Mammary microvascular endothelial cell (primary cell): ENCODE measurements around the gene TBC1D1. TPM values are rescaled to one million over a fixed set of nuclear protein-coding genes. Genes with fewer than 3 reads are reported as not detected.

Experiments
- total RNA-seq: library from RNA; depleted of rRNA; stranded (reverse); fragments of >200 nt; gene quantifications from 2 replicates; pipeline ENCODE4 v1.2.3, GENCODE V29; 2015

The TBC1D1 gene, protein sequence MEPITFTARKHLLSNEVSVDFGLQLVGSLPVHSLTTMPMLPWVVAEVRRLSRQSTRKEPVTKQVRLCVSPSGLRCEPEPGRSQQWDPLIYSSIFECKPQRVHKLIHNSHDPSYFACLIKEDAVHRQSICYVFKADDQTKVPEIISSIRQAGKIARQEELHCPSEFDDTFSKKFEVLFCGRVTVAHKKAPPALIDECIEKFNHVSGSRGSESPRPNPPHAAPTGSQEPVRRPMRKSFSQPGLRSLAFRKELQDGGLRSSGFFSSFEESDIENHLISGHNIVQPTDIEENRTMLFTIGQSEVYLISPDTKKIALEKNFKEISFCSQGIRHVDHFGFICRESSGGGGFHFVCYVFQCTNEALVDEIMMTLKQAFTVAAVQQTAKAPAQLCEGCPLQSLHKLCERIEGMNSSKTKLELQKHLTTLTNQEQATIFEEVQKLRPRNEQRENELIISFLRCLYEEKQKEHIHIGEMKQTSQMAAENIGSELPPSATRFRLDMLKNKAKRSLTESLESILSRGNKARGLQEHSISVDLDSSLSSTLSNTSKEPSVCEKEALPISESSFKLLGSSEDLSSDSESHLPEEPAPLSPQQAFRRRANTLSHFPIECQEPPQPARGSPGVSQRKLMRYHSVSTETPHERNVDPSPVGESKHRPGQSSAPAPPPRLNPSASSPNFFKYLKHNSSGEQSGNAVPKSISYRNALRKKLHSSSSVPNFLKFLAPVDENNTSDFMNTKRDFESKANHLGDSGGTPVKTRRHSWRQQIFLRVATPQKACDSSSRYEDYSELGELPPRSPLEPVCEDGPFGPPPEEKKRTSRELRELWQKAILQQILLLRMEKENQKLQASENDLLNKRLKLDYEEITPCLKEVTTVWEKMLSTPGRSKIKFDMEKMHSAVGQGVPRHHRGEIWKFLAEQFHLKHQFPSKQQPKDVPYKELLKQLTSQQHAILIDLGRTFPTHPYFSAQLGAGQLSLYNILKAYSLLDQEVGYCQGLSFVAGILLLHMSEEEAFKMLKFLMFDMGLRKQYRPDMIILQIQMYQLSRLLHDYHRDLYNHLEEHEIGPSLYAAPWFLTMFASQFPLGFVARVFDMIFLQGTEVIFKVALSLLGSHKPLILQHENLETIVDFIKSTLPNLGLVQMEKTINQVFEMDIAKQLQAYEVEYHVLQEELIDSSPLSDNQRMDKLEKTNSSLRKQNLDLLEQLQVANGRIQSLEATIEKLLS (N-terminal part only)
- 250 and 260 TPM in 2 replicates for total RNA-seq

DNA sequence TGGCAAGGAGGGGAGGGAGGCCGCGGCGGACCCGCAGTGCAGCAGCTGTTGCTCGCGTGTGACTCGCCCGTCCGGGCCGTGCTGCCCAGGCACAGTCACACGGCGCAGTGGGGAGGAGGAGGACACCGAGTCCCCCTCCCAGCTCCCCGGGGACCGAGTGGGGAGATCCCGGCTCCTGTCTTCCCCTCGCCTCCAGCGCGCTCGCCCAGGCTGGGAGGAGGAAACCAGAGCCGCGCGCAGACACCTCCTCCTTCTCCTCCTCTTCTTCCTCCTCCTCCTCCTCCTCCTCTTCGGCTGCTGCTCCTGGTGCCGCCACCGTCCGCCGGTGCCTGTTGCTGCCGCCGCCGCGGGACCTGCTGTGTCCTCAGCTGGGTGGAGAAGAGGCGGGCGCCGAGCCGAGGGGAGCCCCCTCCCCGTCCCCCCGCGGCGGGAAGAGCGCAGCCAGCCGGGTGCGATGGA lies at the start of gene TBC1D1:
Gene TBC1D1, plus strand, starts transcription at position 284 of the 459 bp plus-strand sequence. CDS start 11,012 bp downstream, outside the sequence.

DNA sequence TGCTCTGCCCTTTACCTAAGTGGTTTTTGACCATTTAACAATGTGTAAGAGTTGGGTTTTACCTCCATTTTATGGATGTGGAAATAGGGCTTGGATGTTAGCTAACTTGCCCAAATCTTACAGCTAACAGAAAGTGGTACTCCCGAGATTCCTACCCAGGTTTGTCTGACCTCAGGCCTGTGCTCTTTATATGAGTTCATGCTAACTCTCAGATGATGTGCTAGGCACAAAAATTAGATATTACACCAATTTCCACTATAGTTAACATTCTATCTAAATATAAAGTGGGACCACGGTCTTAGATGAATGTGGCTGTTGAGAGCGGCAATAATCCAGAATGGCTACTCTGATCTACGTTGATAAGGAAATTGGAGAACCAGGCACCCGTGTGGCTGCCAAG lies 69.2 kb downstream of the TBC1D1 start, which contains the start of gene PTTG2:
Gene PTTG2, plus strand, starts transcription at position 301 of the 400 bp plus-strand sequence. Its CDS starts 37 bp downstream, at position 338.

Other genes starting within 250 kb of the TBC1D1 start
- 138 and 143 TPM in 2 replicates for gene RELL1, start 204.7 kb upstream of the TBC1D1 start, total RNA-seq
- 98.0 and 102 TPM in 2 replicates for gene PGM2, start 64.4 kb upstream of the TBC1D1 start, total RNA-seq
- not detected in 2 replicates for gene PTTG2, start 69.3 kb downstream of the TBC1D1 start, total RNA-seq